Uterus (tissue), 2 donors: ENCODE measurements around the gene H1-8.

Experiments used
- CTCF ChIP-seq, 4 experiments: fragments of 200-600 bp in 2 of 4; fragments of 450-650 bp in 2 of 4; sonication (generic) in 2 of 4; IDR thresholded peaks; one replicate each; pipeline ENCODE4 v1.5.1; 2016 to 2019; ENCODE audit warnings: antibody characterized with exemption in 4 of 4, mild to moderate bottlenecking in 2 of 4, moderate library complexity in 1 of 4
- POLR2A ChIP-seq, 2 donors: fragments of 450-650 bp; IDR thresholded peaks; one replicate each; pipeline ENCODE4 v1.6.1; 2016; ENCODE audit warnings: antibody characterized with exemption in 2 of 2, mild to moderate bottlenecking in 1 of 2, moderate library complexity in 1 of 2

GRCh38 chr3:129536374-129536667 is 6.7 kb upstream of the H1-8 start:
- TF ChIP-seq CTCF (IDR thresholded peaks at IDR 0.05) (no peak), POLR2A (IDR thresholded peaks at IDR 0.05) (no peak)
